Upper lobe of left lung (tissue), 4 donors: Measurements from ENCODE around the gene ASTN1.

Experiments used
- CTCF ChIP-seq, 6 experiments: fragments of 450-650 bp in 4 of 6; fragments of 200-600 bp in 2 of 6; sonication (generic) in 2 of 6; IDR thresholded peaks; one replicate each; pipeline ENCODE4 v1.5.1; 2016 to 2019; ENCODE audit warnings: antibody characterized with exemption in 6 of 6
- EP300 ChIP-seq, 4 donors: sonication (generic); formaldehyde crosslinking; IDR thresholded peaks; one replicate each; pipeline ENCODE4 v1.5.1; 2017; ENCODE audit warnings: antibody characterized with exemption in 4 of 4, control low read depth in 2 of 4
- POLR2AphosphoS5 ChIP-seq, 2 donors: sonication (generic); formaldehyde crosslinking; IDR thresholded peaks; one replicate each; pipeline ENCODE4 v1.5.1; 2017; ENCODE audit warnings: antibody characterized with exemption in 2 of 2

DNA sequence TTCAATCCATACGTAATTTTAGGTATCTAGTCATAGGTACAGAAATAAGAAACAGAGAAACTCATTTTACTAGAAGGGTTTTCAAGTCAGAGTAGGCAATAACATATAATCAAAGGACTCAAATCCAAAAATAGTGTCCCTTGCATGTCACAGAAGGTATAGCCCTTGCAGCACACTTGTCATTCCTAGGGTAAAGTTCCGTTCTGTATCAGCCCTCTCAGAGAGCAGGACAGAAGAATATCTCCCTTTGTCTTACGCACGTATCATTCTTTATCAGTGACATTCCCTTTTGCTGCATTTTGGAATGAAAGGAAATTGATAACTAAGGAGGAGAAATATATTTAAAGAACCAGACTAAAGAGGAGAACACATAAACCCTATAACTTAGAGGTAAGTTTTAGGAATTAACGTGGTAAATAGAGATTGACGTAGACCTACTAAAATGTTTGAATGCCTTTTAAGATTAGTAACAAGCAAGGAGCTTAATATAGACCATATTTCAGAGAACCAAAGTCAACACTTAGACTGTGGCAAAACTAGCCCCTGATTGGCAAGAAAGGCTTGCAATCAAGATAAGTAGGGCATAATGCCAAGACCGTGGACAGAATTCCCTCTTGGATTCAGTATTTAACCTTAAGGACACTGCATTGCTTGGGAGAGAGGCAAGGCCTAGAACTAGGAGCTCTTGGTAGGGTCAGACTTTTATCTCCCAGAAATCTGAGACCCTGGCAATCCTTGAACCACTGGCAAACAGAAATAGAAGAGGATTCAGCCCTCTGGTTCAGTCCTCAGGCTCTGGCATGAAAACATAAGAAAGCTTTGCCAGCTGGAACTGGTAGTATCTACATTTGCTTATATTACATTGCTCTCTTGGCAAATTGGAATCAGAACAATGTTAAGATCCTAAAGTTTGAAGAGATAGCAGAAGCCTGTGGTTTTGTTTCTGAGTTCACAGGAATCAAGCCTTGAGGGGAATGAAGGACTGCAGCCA is 232.1 kb downstream of the ASTN1 start:
- no peak for TF ChIP-seq CTCF (IDR thresholded peaks at IDR 0.05)
- no peak for TF ChIP-seq EP300 (IDR thresholded peaks at IDR 0.05)
- no peak for TF ChIP-seq POLR2AphosphoS5 (IDR thresholded peaks at IDR 0.05)
